Epidermal melanocyte (primary cell): ENCODE results near the gene SYT3.
A peak's percentile ranks its signal among the peaks of the same experiment; 100 is the strongest.

Experiments
- DNase-seq: peaks from one replicate; pipeline ENCODE4 v3.0.0; 2011; ENCODE audit warnings: low spot score; ENCODE audit not compliant: insufficient read length

SYT3 gene

GRCh38 chr19:50639121-50640112, at the start of gene SYT3:
Gene SYT3, minus strand, starts transcription at chr19:50639881. Its CDS starts 2,470 bp downstream, at chr19:50637411.
- DNase-seq: peak; percentile 67

- no peak for DNase-seq
These were observed 49.1 kb upstream of the SYT3 start for GRCh38 chr19:50688766-50689165.

GRCh38 chr19:50686310-50687032, 46.8 kb upstream of the SYT3 start:
- no peak for DNase-seq

GRCh38 chr19:50679177-50680125, 39.8 kb upstream of the SYT3 start:
- peak; percentile 97 for DNase-seq

- no peak for DNase-seq
These were observed 38.6 kb upstream of the SYT3 start for GRCh38 chr19:50678323-50678722.

- DNase-seq: no peak
These were observed 38.0 kb upstream of the SYT3 start for GRCh38 chr19:50677636-50678035.

GRCh38 chr19:50676625-50677197, 37.0 kb upstream of the SYT3 start:
- DNase-seq: no peak

- no peak for DNase-seq
These were observed 33.4 kb upstream of the SYT3 start for GRCh38 chr19:50673118-50673517.

- DNase-seq: no peak
These were observed 30.4 kb upstream of the SYT3 start for GRCh38 chr19:50670102-50670380.

- DNase-seq: no peak
These were observed 29.8 kb upstream of the SYT3 start for GRCh38 chr19:50669302-50670101.

GRCh38 chr19:50668879-50669278, 29.2 kb upstream of the SYT3 start:
- no peak for DNase-seq

- no peak for DNase-seq
These were observed 28.7 kb upstream of the SYT3 start for GRCh38 chr19:50668416-50668815.

GRCh38 chr19:50667759-50668231, 28.1 kb upstream of the SYT3 start:
- no peak for DNase-seq

GRCh38 chr19:50667177-50667758, 27.6 kb upstream of the SYT3 start:
- no peak for DNase-seq

- DNase-seq: no peak
These were observed 26.9 kb upstream of the SYT3 start for GRCh38 chr19:50666346-50667176.

GRCh38 chr19:50664204-50664603, 24.5 kb upstream of the SYT3 start:
- DNase-seq: no peak

- DNase-seq: no peak
These were observed 23.8 kb upstream of the SYT3 start for GRCh38 chr19:50663482-50663790.

- DNase-seq: no peak
These were observed 23.2 kb upstream of the SYT3 start for GRCh38 chr19:50662651-50663481.
